ENCODE measurements around the gene B3GALNT1.
"Not testable (repeated sequence)": the region's sequence is repeated elsewhere in the genome, so short reads cannot be mapped to it uniquely, and the experiment has no call there.

Gene B3GALNT1

GRCh38 chr3:161073181-161073580 lies 32.0 kb downstream of the B3GALNT1 start:
- DNase-seq, result no peak

- DNase-seq, result no peak
Measured at GRCh38 chr3:161072751-161073150, 32.4 kb downstream of the B3GALNT1 start.

GRCh38 chr3:161072211-161072621 lies 32.9 kb downstream of the B3GALNT1 start:
- DNase-seq, result no peak

- no peak for DNase-seq
Measured at GRCh38 chr3:161070980-161071663, 34.0 kb downstream of the B3GALNT1 start.

GRCh38 chr3:161070252-161070930 lies 34.8 kb downstream of the B3GALNT1 start:
- DNase-seq, result no peak

GRCh38 chr3:161069511-161070251 lies 35.5 kb downstream of the B3GALNT1 start:
- DNase-seq, result no peak

GRCh38 chr3:161067335-161067734 lies 37.8 kb downstream of the B3GALNT1 start:
- DNase-seq, result no peak

- DNase-seq, result no peak
Measured at GRCh38 chr3:161066930-161067329, 38.2 kb downstream of the B3GALNT1 start.

GRCh38 chr3:161064413-161064812 lies 40.7 kb downstream of the B3GALNT1 start:
- no peak for DNase-seq

- DNase-seq, result no peak
Measured at GRCh38 chr3:161054860-161055604, 50.1 kb downstream of the B3GALNT1 start.

- DNase-seq, result no peak
Measured at GRCh38 chr3:161051856-161052255, 53.3 kb downstream of the B3GALNT1 start.

GRCh38 chr3:161050935-161051334 lies 54.2 kb downstream of the B3GALNT1 start:
- DNase-seq, result no peak

GRCh38 chr3:161049683-161050248 lies 55.4 kb downstream of the B3GALNT1 start:
- DNase-seq, result no peak

GRCh38 chr3:161043336-161044035 lies 61.7 kb downstream of the B3GALNT1 start:
- DNase-seq, result no peak

- no peak for DNase-seq
Measured at GRCh38 chr3:161042023-161042501, 63.1 kb downstream of the B3GALNT1 start.

GRCh38 chr3:161038725-161039124 lies 66.4 kb downstream of the B3GALNT1 start:
- no peak for DNase-seq

- DNase-seq, result no peak
Measured at GRCh38 chr3:161035711-161036110, 69.4 kb downstream of the B3GALNT1 start.

- not testable (repeated sequence) for DNase-seq
Measured at GRCh38 chr3:161034913-161035550, 70.1 kb downstream of the B3GALNT1 start.

Data from central memory CD4-positive, alpha-beta T cell (primary cell).